GM12872 (cell line): ENCODE results near the gene HLF.

ENCODE experiments used
- CTCF ChIP-seq: IDR thresholded peaks from 3 replicates; pipeline ENCODE4 v1.5.1; 2011; ENCODE audit warnings: low read depth, mild to moderate bottlenecking, low read length, moderate library complexity; ENCODE audit not compliant: insufficient read depth

HLF gene

GRCh38 chr17:55283256-55283965, 18.7 kb downstream of the HLF start:
- no peak for TF ChIP-seq CTCF

- no peak for TF ChIP-seq CTCF
These were observed 19.5 kb downstream of the HLF start for GRCh38 chr17:55284001-55284884.

- no peak for TF ChIP-seq CTCF
These were observed 20.2 kb downstream of the HLF start for GRCh38 chr17:55284944-55285339.

- TF ChIP-seq CTCF, result no peak
These were observed 20.9 kb downstream of the HLF start for GRCh38 chr17:55285340-55286301.

GRCh38 chr17:55286681-55287589, 22.2 kb downstream of the HLF start:
- no peak for TF ChIP-seq CTCF

GRCh38 chr17:55288356-55289105, 23.8 kb downstream of the HLF start:
- no peak for TF ChIP-seq CTCF
